Activated CD4-positive, alpha-beta memory T cell treated with anti-CD3 and anti-CD28 coated beads, Interleukin-2, amount 10 ng/mL, durations not matched to agents 7 days and 5 days (primary cell): Measurements from ENCODE around the gene SPRY1. TPM values are rescaled to one million over a fixed set of nuclear protein-coding genes. Genes with fewer than 3 reads are reported as not detected.

Experiments used
- CTCF ChIA-PET: fragments of 350-600 bp; sonication (Branson Sonifier 250); formaldehyde crosslinking; loops from one replicate; lab custom pipeline; 2021; ENCODE audit warnings: antibody characterized with exemption, inconsistent platforms; lab: Charles Lee
- POLR2A ChIA-PET: fragments of 350-600 bp; sonication (Branson Sonifier 250); formaldehyde crosslinking; loops from one replicate; lab custom pipeline; 2021; ENCODE audit warnings: antibody characterized with exemption; lab: Charles Lee
- DNase-seq: peaks from one replicate; pipeline ENCODE4 v3.0.0-alpha.2; 2020
- H3K27ac Mint-ChIP-seq: one replicate; pipeline ENCODE4 v1.8.0; 2021; ENCODE audit warnings: mild to moderate bottlenecking, mixed read lengths
- H3K27me3 Mint-ChIP-seq: one replicate; pipeline ENCODE4 v1.8.0; 2021; ENCODE audit warnings: mixed read lengths
- H3K36me3 Mint-ChIP-seq: one replicate; pipeline ENCODE4 v1.8.0; 2021; ENCODE audit warnings: low read depth, mixed read lengths
- H3K4me1 Mint-ChIP-seq: one replicate; pipeline ENCODE4 v1.8.0; 2021; ENCODE audit warnings: mixed read lengths
- H3K4me3 Mint-ChIP-seq: one replicate; pipeline ENCODE4 v1.8.0; 2021; ENCODE audit warnings: mild to moderate bottlenecking, mixed read lengths
- H3K9me3 Mint-ChIP-seq: one replicate; pipeline ENCODE4 v1.8.0; 2021; ENCODE audit warnings: mixed read lengths
- total RNA-seq, 2 experiments: library from RNA; stranded (reverse); gene quantifications; one replicate each; pipeline ENCODE4 v1.2.3, GENCODE V29; 2021

The SPRY1 gene
- total RNA-seq, 2 experiments from 2014 or later, result 16.5 to 18.5 TPM

DNA sequence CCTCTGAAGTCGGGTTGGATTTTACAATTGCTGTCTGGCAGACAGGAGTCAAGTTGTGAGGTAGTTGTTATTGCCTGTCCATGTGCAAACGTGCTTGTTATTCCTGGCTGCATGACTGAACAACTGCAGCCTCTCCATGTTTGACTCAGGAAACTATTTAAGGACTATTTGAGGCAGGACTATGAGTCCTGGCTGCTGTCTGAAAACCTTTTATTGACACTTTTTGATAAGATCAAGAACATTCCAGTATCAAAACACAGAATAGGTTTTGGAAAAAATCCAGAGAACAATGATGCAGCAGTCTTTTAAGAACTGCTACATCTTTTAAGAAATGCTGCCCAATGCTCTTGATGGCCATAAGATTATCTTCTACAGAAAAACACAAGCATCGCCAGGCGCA lies 10.0 kb upstream of the SPRY1 start:
- POLR2A ChIA-PET, result no interaction called here
- no peaks in the 10 kb centered on the region for H3K9me3 Mint-ChIP-seq
- DNase-seq, result no peak
- peaks cover 8% of the 10 kb centered on the region for H3K27me3 Mint-ChIP-seq
- no peaks in the 10 kb centered on the region for H3K36me3 Mint-ChIP-seq
- CTCF ChIA-PET, result no interaction called here
- H3K4me1 Mint-ChIP-seq, result no peaks in the 10 kb centered on the region
- no peak overlapping the region for H3K4me3 Mint-ChIP-seq
- H3K27ac Mint-ChIP-seq, result no peak overlapping the region

DNA sequence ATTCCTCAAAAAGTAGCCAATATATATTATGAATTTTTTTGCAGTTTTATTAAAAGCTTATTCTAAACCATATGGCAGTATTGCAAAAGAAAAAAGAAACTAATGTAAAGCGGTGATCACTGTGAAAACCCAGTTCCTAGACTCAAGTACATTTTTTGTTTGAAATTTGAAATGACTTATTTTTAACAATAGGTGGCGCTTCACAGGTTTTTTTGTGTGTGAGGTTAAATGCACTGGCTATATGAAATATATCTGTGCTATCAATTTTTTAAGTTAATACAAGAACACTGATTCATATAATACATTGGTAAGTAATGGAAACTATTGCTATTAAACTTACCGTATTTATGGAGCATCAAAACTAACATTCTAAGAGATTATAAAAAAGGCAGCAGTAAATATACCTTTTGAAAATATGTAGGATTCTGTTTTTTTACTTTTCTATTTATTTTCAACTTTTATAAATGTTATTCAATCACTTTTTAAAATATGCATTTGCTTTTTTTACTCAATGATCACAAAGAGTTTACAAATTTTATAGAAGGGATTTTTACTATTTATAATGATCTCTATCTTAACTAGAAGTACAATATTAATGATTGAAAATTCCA lies 5.6 kb upstream of the SPRY1 start:
- DNase-seq, result no peak

DNA sequence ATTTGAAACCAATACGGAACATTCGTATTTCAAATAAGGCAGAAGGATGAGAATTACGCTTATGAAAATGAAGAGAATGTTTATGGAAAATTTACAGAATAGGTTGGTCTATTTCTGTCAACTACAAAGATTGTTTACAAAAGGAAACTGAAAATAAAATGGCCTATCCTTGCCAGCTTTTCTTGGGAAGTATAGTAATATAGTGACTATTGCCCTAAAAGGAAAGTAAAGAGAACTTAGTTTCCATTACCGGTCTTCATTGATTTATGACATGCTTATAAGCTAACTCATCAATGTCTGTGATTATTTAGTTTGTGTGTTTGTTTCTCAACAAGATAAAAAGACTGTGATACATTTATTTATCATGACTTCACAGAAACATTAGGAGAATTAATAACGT lies 2.9 kb upstream of the SPRY1 start:
- Mint-ChIP-seq H3K9me3 (no peaks in the 10 kb centered on the region), H3K36me3 (no peaks in the 10 kb centered on the region), H3K27ac (no peak overlapping the region), H3K27me3 (peaks cover 22% of the 10 kb centered on the region), H3K4me1 (peaks cover 13% of the 10 kb centered on the region), H3K4me3 (no peak overlapping the region)
- DNase-seq, result no peak
- POLR2A ChIA-PET, result no interaction called here
- CTCF ChIA-PET, result interaction anchor here (1.5 kb wide), 2 partner anchors 171 to 268 kb away, joined by 4 to 5 read pairs; no protein-coding TSS in a partner anchor

More for the DNA sequence above, 5.6 kb upstream of the SPRY1 start:
- peaks cover 11% of the 10 kb centered on the region for H3K27me3 Mint-ChIP-seq
- H3K36me3 Mint-ChIP-seq, result no peaks in the 10 kb centered on the region
- H3K27ac Mint-ChIP-seq, result no peak overlapping the region
- H3K4me1 Mint-ChIP-seq, result no peaks in the 10 kb centered on the region
- H3K9me3 Mint-ChIP-seq, result no peaks in the 10 kb centered on the region
- CTCF ChIA-PET, result interaction anchor here (1.3 to 2.0 kb wide), 3 partner anchors 18 to 270 kb away, joined by 3 to 7 read pairs (median 4); no protein-coding TSS in a partner anchor
- H3K4me3 Mint-ChIP-seq, result no peak overlapping the region
- POLR2A ChIA-PET, result no interaction called here

DNA sequence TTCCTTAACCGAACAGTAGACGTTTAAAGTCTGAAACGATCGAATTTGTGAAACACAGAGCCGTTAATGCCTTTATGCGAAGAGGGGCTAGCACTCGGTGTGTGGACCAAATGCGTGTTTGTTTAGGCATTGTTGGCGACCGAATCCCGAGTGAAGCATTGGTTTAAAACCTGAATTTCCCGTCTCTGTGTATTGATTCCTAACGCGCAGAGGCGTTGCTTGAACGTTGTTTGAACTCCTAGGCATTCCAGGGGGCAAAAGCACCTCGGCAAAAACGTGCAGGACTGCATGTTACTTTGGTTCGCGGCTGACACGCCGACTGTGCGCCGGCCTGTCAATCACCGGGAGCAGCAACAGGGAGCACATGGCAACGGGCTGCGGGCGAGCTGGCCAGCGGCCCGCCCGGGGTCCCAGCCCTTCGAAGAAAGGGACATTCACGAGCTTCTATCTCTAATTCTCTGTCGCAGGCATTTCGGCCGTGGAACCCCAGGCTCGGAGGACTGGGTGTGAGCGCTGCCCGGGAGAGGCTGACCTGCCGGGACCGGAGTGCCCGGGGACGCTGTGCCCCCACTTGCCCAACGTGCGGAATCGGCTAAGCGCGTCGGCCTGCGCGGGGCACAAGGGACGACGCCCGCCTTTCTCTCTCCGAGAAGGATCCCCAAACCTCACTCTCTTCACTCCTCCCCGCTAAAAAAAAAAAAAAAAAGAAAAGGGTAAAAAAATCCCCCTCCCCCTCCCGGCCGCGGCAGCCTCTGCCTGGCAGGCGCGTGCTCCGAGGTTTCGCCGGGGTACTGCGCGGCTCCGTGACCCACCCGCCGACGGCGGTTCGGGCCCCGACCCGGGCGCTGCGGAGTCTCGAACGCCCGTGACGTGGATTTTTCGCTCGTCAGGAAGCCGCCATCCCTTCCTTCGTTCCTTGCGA lies 810 bp downstream of the SPRY1 start:
- CTCF ChIA-PET, result interaction anchor here (0.8 kb wide), 1 partner anchor 21 kb away, joined by 4 read pairs; no protein-coding TSS in a partner anchor
- H3K36me3 Mint-ChIP-seq, result peaks cover 21% of the 10 kb centered on the region
- POLR2A ChIA-PET, result interaction anchor here (0.9 to 2.0 kb wide), 5 partner anchors 8 to 23 kb away, joined by 3 to 7 read pairs (median 4); no protein-coding TSS in a partner anchor
- peak overlapping the region; percentile 48 for H3K27ac Mint-ChIP-seq
- H3K27me3 Mint-ChIP-seq, result peaks cover 39% of the 10 kb centered on the region
- peaks cover 30% of the 10 kb centered on the region for H3K4me1 Mint-ChIP-seq
- DNase-seq, result peak; percentile 38
- no peaks in the 10 kb centered on the region for H3K9me3 Mint-ChIP-seq
- H3K4me3 Mint-ChIP-seq, result peak overlapping the region; percentile 76

DNA sequence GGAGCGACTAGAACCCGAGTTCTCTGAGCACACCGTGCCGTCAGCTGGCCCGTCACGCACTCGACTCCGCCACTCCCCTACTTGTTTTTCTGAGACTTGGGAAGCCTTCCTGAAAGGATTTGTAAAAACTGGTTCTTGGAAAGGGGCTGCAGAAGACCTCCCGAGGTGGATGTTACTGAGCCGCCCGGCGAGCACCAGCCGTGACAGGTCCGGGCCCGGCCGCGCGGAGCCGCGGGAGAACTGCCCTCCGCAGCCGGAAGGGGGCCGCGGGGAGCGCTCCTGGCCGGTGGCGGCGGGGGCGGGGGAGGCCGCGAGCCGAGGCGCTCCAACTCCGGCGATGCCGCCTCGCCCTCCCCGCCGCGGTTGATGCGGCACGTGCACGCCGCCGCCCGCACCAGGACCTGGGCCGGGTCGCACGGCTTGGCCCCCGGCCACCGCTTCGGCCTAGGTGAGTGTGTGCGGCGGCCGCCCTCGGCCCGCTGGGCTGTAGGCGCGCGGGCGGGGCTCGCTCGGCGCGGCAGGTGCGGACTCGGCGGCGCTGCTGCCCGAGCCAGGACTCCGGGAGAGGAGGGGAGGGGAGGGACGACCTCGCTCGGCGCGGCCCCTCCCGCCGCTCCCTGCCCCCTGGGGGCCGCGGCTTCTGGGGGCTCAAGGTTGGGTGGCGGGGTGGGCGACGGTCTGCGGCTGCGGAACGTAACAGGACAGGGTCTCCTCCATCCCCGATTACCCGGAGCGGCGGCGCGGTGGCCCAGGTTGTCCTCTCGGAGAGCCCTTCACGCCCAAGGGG lies 1.7 kb downstream of the SPRY1 start:
- peak; percentile 72 for DNase-seq
- Mint-ChIP-seq H3K4me1 (peaks cover 33% of the 10 kb centered on the region), H3K4me3 (peak overlapping the region; percentile 80), H3K36me3 (peaks cover 29% of the 10 kb centered on the region), H3K9me3 (no peaks in the 10 kb centered on the region), H3K27me3 (peaks cover 39% of the 10 kb centered on the region), H3K27ac (peak overlapping the region; percentile 78)
- POLR2A ChIA-PET, result interaction anchor here (1.4 to 2.0 kb wide), 3 partner anchors 8 to 20 kb away, joined by 4 to 7 read pairs (median 5); no protein-coding TSS in a partner anchor
- CTCF ChIA-PET, result interaction anchor here (0.8 to 1.8 kb wide), 2 partner anchors 20 to 26 kb away, joined by 4 to 5 read pairs; no protein-coding TSS in a partner anchor

DNA sequence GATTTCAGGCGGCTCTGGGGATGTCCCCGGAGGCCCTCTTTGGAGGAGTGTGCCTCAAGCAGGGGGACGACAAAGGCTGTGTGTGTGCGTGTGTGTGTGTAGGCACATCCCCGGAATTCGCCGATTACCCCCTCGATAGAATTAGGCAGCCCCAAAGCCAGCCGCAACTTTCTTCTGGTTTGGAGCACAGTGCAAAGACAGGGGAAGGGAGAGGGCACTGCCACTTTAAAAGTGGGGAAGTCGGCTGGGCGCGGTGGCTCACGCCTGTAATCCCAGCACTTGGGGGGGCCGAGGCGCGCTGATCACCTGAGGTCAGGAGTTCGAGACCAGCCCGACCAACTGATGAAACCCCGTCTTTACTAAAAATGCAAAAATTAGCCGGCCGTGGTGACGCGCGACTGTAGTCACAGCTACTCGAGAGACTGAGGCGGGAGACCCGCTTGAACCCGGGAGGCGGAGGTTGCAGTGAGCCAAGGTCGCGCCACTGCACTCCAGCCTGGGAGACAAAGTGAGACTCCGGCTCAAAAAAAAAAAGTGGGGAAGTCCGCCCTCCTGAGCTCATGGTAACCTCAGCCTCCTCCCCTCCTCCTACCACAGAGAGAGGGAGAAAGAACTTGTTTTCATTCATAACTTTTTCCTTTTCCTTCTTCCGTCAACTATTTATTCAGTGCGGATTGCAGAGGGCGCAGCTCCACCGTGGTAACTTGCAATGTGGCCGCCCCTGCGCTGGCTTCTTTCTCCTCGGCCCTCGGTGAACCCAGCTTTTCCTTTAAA lies 2.4 kb downstream of the SPRY1 start:
- Mint-ChIP-seq H3K27ac (peak overlapping the region; percentile 78), H3K4me3 (peak overlapping the region; percentile 80), H3K4me1 (peaks cover 33% of the 10 kb centered on the region), H3K9me3 (no peaks in the 10 kb centered on the region), H3K27me3 (peaks cover 39% of the 10 kb centered on the region), H3K36me3 (peaks cover 29% of the 10 kb centered on the region)
- ChIA-PET CTCF (interaction anchor here (0.5 to 1.8 kb wide), 7 partner anchors 12 to 272 kb away, joined by 3 to 5 read pairs (median 3); no protein-coding TSS in a partner anchor), POLR2A (interaction anchor here (1.0 to 1.7 kb wide), 5 partner anchors 10 to 25 kb away, joined by 4 to 10 read pairs (median 5); no protein-coding TSS in a partner anchor)
- DNase-seq, result peak; percentile 41

DNA sequence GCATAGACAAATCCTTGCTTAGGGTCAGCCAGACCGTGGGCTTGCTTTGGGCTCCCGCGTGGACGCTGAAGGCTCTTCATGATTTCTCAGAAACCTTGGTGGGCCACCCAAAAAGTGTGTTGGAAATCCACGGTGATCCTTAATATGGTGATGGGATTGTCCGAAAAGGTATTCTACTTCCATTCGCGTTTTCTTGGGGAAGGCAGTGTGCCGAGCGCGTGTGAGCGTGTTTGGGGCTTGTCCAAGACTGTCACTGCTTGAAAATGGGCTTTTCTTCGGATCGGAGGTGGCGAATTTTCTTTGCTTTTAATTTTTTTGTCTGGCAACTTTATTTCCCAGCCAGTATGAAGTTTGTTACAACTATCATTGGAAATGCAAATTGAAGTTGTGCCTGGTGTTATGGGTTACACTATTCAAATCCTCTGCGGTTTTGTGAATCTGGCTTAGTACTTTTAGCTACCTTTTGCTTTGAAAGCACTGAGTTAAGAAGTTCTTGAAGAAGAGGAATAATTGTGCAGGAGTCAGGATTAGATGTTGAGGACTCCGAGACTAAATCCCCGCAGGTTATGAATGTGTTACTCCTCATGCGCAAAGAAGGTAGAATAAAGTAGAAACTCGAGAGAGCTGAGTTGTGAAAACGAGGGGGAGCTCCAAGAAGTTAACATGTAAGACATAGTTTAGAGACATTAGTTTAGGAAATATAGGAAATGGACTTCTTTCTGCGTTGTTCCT lies 3.2 kb downstream of the SPRY1 start:
- H3K4me3 Mint-ChIP-seq, result peak overlapping the region; percentile 80
- peaks cover 33% of the 10 kb centered on the region for H3K4me1 Mint-ChIP-seq
- peaks cover 29% of the 10 kb centered on the region for H3K36me3 Mint-ChIP-seq
- ChIA-PET POLR2A (interaction anchor here (0.7 to 1.7 kb wide), 5 partner anchors 9 to 272 kb away, joined by 3 to 10 read pairs (median 5); no protein-coding TSS in a partner anchor), CTCF (interaction anchor here (0.8 to 1.8 kb wide), 6 partner anchors 12 to 271 kb away, joined by 3 to 5 read pairs (median 4); no protein-coding TSS in a partner anchor)
- peak overlapping the region; percentile 78 for H3K27ac Mint-ChIP-seq
- DNase-seq, result no peak
- H3K27me3 Mint-ChIP-seq, result peaks cover 39% of the 10 kb centered on the region
- no peaks in the 10 kb centered on the region for H3K9me3 Mint-ChIP-seq

DNA sequence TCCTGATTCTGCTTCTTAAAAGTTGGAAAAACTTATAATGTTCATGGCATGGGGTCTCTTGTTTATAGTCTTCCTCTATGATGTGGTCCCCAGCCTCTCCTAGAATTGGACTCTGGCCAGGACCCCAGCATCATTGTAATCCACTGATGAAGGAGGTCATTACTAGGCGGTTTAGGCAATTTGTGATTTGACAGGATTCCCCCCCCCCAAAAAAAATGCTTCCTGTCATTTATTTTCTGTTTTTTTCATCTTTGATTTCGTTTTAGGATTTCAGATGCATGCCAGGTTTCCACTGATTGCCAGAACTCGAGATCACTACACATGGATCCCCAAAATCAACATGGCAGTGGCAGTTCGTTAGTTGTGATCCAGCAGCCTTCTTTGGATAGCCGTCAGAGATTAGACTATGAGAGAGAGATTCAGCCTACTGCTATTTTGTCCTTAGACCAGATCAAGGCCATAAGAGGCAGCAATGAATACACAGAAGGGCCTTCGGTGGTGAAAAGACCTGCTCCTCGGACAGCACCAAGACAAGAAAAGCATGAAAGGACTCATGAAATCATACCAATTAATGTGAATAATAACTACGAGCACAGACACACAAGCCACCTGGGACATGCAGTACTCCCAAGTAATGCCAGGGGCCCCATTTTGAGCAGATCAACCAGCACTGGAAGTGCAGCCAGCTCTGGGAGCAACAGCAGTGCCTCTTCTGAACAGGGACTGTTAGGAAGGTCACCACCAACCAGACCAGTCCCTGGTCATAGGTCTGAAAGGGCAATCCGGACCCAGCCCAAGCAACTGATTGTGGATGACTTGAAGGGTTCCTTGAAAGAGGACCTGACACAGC lies 4.9 kb downstream of the SPRY1 start:
- peaks cover 30% of the 10 kb centered on the region for H3K27me3 Mint-ChIP-seq
- H3K4me1 Mint-ChIP-seq, result peaks cover 30% of the 10 kb centered on the region
- no peak for DNase-seq
- ChIA-PET CTCF (interaction anchor here (1.2 kb wide), 1 partner anchor 163 kb away, joined by 3 read pairs; no protein-coding TSS in a partner anchor), POLR2A (interaction anchor here (1.2 kb wide), 1 partner anchor 17 kb away, joined by 3 read pairs; no protein-coding TSS in a partner anchor)
- no peak overlapping the region for H3K4me3 Mint-ChIP-seq
- no peak overlapping the region for H3K27ac Mint-ChIP-seq
- H3K36me3 Mint-ChIP-seq, result peaks cover 34% of the 10 kb centered on the region
- no peaks in the 10 kb centered on the region for H3K9me3 Mint-ChIP-seq

DNA sequence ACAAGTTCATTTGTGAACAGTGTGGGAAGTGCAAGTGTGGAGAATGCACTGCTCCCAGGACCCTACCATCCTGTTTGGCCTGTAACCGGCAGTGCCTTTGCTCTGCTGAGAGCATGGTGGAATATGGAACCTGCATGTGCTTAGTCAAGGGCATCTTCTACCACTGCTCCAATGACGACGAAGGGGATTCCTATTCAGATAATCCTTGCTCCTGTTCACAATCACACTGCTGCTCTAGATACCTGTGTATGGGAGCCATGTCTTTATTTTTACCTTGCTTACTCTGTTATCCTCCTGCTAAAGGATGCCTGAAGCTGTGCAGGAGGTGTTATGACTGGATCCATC lies 5.5 kb downstream of the SPRY1 start:
- Mint-ChIP-seq H3K36me3 (peaks cover 34% of the 10 kb centered on the region), H3K4me3 (no peak overlapping the region), H3K27me3 (peaks cover 28% of the 10 kb centered on the region), H3K9me3 (no peaks in the 10 kb centered on the region), H3K27ac (no peak overlapping the region), H3K4me1 (peaks cover 25% of the 10 kb centered on the region)
- no peak for DNase-seq
- ChIA-PET POLR2A (interaction anchor here (1.2 kb wide), 1 partner anchor 17 kb away, joined by 3 read pairs; no protein-coding TSS in a partner anchor), CTCF (interaction anchor here (1.2 kb wide), 1 partner anchor 162 kb away, joined by 3 read pairs; no protein-coding TSS in a partner anchor)

DNA sequence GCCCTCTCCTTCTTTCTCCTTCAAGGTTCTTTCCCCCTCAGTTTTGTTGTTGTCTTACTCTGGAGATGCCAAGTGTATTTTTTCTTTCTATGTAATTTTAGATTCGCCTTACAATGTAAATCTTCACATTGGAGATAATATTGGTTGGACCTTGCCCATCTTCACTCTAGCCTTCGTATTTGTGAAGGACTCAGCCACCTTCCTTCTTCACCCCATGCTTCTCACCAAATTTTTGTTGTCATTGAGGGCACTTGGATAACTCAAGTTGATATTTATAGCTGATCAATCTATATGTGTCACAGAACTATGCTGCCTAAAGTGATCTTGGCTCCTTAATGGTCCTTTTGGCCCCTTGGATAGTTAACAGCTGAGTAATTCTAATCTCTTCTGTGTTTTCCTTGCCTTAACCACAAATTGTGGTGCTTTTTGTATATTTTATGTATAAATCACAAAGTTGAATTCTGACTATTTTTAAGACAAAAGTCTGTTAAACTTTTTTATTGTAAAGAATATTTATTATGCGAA lies 6.5 kb downstream of the SPRY1 start:
- no peak for DNase-seq
- ChIA-PET POLR2A (interaction anchor here (1.0 to 1.2 kb wide), 2 partner anchors 9 to 16 kb away, joined by 3 read pairs; no protein-coding TSS in a partner anchor), CTCF (interaction anchor here (1.2 kb wide), 1 partner anchor 161 kb away, joined by 3 read pairs; no protein-coding TSS in a partner anchor)
- Mint-ChIP-seq H3K27me3 (peaks cover 21% of the 10 kb centered on the region), H3K4me3 (no peak overlapping the region), H3K27ac (no peak overlapping the region), H3K36me3 (peaks cover 34% of the 10 kb centered on the region), H3K4me1 (peaks cover 21% of the 10 kb centered on the region), H3K9me3 (no peaks in the 10 kb centered on the region)
